Type B pancreatic cell (in vitro differentiated cells): ENCODE results near the gene FSCN2. TPM values are rescaled to one million over a fixed set of nuclear protein-coding genes. Genes with fewer than 3 reads are reported as not detected.

Experiments
- DNase-seq: peaks from one replicate; pipeline ENCODE4 v3.0.0; 2021; ENCODE audit warnings: mixed read lengths; ENCODE audit not compliant: unreplicated experiment; ENCODE audit errors: extremely low spot score
- H3K27ac Mint-ChIP-seq: 2 replicates; pipeline ENCODE4 v1.8.0; 2021; ENCODE audit warnings: mild to moderate bottlenecking, mixed read lengths
- H3K27me3 Mint-ChIP-seq: 2 replicates; pipeline ENCODE4 v1.8.0; 2021; ENCODE audit warnings: mixed read lengths
- H3K36me3 Mint-ChIP-seq: 2 replicates; pipeline ENCODE4 v1.8.0; 2021; ENCODE audit warnings: mixed read lengths
- H3K4me1 Mint-ChIP-seq: one replicate; pipeline ENCODE4 v1.8.0; 2021; ENCODE audit warnings: mixed read lengths; ENCODE audit not compliant: unreplicated experiment
- H3K4me3 Mint-ChIP-seq: 2 replicates; pipeline ENCODE4 v1.8.0; 2021; ENCODE audit warnings: mild to moderate bottlenecking, mixed read lengths
- H3K9me3 Mint-ChIP-seq: 2 replicates; pipeline ENCODE4 v1.8.0; 2021; ENCODE audit warnings: mixed read lengths
- CTCF ChIP-seq: fragments of 200-600 bp; sonication (generic); conservative IDR thresholded peaks from 2 replicates; pipeline ENCODE4 v1.5.0; 2021; ENCODE audit warnings: antibody characterized with exemption, mild to moderate bottlenecking
- total RNA-seq: library from RNA; stranded (reverse); gene quantifications from 2 replicates; pipeline ENCODE4 v1.2.1, GENCODE V29; 2021; ENCODE audit warnings: low replicate concordance

Gene FSCN2
- total RNA-seq, 1 donor from 2014 or later, result 3.8 TPM

- Mint-ChIP-seq H3K27me3 (peaks cover 5% of the 10 kb centered on the region), H3K4me1 (peaks cover 4% of the 10 kb centered on the region), H3K4me3 (no peak overlapping the region), H3K27ac (no peak overlapping the region), H3K9me3 (no peaks in the 10 kb centered on the region), H3K36me3 (no peaks in the 10 kb centered on the region)
- no peak for TF ChIP-seq CTCF
- no peak for DNase-seq
These were observed 11.9 kb downstream of the FSCN2 start for GRCh38 chr17:81539961-81540675.

DNA sequence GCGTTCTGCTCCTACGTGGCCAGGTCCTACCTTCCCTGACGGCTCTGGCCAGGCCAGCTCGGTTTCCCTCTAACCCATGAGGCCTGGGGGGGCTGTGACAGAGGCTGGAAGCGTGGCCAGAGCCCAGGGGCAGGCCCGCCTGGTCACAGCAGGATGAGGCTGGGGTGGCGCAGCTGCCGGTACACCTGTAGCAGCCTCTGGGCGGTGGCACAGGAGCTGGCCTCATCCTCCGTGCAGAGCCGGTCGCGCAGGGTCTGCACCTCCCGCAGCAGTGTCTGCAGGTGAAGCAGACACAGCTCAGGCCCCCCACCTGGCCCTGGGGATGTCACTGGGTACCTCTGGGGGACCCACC is 12.5 kb downstream of the FSCN2 start:
- Mint-ChIP-seq H3K4me1 (peaks cover 4% of the 10 kb centered on the region), H3K9me3 (no peaks in the 10 kb centered on the region), H3K27ac (no peak overlapping the region), H3K4me3 (no peak overlapping the region), H3K36me3 (no peaks in the 10 kb centered on the region), H3K27me3 (peaks cover 5% of the 10 kb centered on the region)
- DNase-seq, result no peak
- no peak for TF ChIP-seq CTCF

DNA sequence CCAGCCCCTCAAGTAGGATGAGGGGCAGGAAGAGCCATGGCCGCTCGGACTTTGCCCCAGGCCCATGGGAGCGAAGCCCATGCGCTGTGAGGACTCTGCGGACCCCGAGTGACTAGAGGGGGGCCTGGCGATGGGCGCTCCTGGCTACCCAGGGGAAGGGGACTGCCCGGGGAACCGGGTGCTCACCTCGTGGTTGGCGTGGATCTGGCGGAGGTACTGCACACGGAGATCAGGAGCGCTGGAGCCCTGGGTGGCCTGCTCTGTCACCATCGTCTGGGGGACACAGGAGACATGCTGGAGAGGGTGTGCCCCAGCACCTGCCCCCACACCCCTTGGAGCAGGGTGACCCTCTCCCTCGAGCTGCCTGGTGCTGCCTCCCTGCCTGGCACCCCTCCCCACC is 12.9 kb downstream of the FSCN2 start:
- no peak for DNase-seq
- Mint-ChIP-seq H3K27ac (no peak overlapping the region), H3K27me3 (peaks cover 2% of the 10 kb centered on the region), H3K4me1 (peaks cover 4% of the 10 kb centered on the region), H3K36me3 (no peaks in the 10 kb centered on the region), H3K9me3 (no peaks in the 10 kb centered on the region), H3K4me3 (no peak overlapping the region)
- TF ChIP-seq CTCF, result no peak

DNA sequence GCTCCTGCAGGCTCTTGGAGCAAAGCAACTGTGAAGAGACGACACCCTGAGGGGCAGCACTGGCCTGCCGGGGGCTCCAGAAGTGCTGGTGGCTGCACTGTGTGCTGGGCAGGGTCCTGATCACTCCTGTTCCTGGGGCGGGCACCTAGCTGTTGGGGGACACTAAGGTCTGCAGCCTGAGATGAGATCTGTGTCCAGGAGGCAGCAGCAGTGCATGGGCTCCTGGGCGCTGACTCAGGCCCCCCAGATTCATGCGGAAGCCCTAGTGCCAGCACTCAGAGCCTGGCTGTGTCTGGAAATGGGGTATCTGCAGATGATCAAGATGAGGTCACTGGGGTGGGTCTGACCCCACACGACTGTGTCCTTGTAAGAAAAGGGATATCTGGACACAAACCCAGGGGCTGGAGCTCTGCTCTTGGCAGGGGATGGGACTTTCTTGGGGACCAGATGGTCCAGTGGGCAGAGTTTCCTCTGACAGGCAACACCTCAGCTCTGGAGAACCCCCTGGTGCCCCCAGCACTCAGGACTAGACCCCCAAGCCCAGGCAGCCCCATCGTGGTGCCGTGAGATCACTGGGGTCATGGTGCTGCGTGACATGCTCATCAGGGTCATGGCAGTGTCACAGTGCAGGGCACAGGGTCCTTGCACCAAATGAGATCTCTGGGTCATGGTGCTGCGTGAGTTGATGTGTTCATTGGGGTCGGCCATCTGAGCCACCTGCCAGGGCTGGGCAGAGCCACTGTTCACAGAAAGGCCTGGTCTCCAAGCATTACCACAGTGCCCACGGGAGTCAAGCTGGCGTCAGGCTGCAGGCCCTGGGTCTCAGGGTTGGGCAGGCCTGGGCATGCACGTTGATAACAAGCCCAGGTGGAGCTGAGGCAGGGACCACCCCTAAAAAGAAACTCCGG is 14.5 kb downstream of the FSCN2 start:
- no peak for DNase-seq
- Mint-ChIP-seq H3K4me3 (no peak overlapping the region), H3K36me3 (no peaks in the 10 kb centered on the region), H3K9me3 (no peaks in the 10 kb centered on the region), H3K4me1 (peaks cover 4% of the 10 kb centered on the region), H3K27ac (no peak overlapping the region), H3K27me3 (no peaks in the 10 kb centered on the region)
- TF ChIP-seq CTCF, result no peak

- no peak overlapping the region for H3K27ac Mint-ChIP-seq
- H3K4me1 Mint-ChIP-seq, result no peaks in the 10 kb centered on the region
- TF ChIP-seq CTCF, result no peak
- H3K27me3 Mint-ChIP-seq, result no peaks in the 10 kb centered on the region
- DNase-seq, result no peak
- no peak overlapping the region for H3K4me3 Mint-ChIP-seq
- no peaks in the 10 kb centered on the region for H3K36me3 Mint-ChIP-seq
- H3K9me3 Mint-ChIP-seq, result no peaks in the 10 kb centered on the region
These were observed 15.1 kb downstream of the FSCN2 start for GRCh38 chr17:81543339-81543675.
